ENCODE measurements around the gene GPC1. TPM values are rescaled to one million over a fixed set of nuclear protein-coding genes. Genes with fewer than 3 reads are reported as not detected.

The GPC1 gene
- total RNA-seq, 1 donor from 2014 or later = 252 TPM

DNA sequence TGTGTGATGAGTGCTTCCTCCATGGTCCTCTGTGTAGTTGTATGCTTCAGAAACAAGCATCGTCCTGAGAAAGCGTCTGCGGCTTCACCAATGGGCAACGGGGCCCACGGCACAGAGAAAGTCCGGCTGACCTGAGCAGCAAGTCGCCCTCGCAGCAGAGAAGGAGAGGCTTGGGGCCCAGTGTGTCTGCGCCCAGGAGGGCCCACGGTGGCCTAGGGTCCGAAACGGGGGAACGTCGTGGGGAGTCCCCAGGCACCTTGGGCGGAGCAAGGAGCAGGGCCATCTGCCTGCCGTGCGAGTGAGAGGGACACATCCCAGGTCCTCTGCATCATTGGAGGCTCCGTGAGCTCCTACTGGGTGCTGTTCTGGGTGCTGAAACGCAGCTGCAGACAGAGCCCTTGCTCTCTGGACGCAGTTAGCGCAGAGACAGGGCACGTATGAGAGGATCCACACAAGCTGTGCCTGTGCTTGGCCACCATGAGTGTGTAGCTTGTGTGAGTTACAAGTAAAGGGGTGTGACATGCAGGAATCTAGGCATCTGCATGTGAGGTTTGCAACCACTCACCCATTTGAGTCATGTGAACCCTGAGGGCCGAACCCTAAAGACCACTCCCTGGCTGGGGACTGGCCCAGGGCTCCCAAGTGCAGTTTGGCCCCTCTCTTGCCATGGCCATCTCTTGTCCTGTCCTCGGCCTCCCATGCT lies 10.6 kb downstream of the GPC1 start:
- Mint-ChIP-seq H3K36me3 (ENCODE audit: low read depth, unreplicated experiment) (no peaks in the 10 kb centered on the region), H3K4me3 (ENCODE audit: unreplicated experiment) (no peak overlapping the region), H3K27me3 (ENCODE audit: low read depth, unreplicated experiment) (no peaks in the 10 kb centered on the region), H3K4me1 (ENCODE audit: low read depth, unreplicated experiment) (peaks cover 17% of the 10 kb centered on the region), H3K9me3 (ENCODE audit: unreplicated experiment) (no peaks in the 10 kb centered on the region), H3K27ac (ENCODE audit: unreplicated experiment) (no peak overlapping the region)
- DNase-seq (ENCODE audit: low read depth) = no peak
- H3K27me3 ChIP-seq (ENCODE audit: insufficient read depth, low read length) = no peaks in the 10 kb centered on the region
- H3K79me2 ChIP-seq (ENCODE audit: insufficient read depth, low read length) = peaks cover 99% of the 10 kb centered on the region
- no peak overlapping the region for H3K4me2 ChIP-seq (ENCODE audit: low read length)
- no peak overlapping the region for H3K27ac ChIP-seq (ENCODE audit: low read depth, low read length)
- H3K36me3 ChIP-seq (ENCODE audit: insufficient read depth, low read length) = no peaks in the 10 kb centered on the region
- H3K4me3 ChIP-seq (ENCODE audit: insufficient read depth, low read depth, low read length) = no peak overlapping the region
- TF ChIP-seq, protein P1, sequence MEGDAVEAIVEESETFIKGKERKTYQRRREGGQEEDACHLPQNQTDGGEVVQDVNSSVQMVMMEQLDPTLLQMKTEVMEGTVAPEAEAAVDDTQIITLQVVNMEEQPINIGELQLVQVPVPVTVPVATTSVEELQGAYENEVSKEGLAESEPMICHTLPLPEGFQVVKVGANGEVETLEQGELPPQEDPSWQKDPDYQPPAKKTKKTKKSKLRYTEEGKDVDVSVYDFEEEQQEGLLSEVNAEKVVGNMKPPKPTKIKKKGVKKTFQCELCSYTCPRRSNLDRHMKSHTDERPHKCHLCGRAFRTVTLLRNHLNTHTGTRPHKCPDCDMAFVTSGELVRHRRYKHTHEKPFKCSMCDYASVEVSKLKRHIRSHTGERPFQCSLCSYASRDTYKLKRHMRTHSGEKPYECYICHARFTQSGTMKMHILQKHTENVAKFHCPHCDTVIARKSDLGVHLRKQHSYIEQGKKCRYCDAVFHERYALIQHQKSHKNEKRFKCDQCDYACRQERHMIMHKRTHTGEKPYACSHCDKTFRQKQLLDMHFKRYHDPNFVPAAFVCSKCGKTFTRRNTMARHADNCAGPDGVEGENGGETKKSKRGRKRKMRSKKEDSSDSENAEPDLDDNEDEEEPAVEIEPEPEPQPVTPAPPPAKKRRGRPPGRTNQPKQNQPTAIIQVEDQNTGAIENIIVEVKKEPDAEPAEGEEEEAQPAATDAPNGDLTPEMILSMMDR (IDR thresholded peaks at IDR 0.05; ENCODE audit: insufficient read depth, low read depth, low read length) = no peak
- TF ChIP-seq EZH2 (IDR thresholded peaks at IDR 0.05; ENCODE audit: insufficient read depth, low read length) = no peak
- peaks cover 100% of the 10 kb centered on the region for H4K20me1 ChIP-seq (ENCODE audit: insufficient read depth, low read length)
- H3K9me3 ChIP-seq (ENCODE audit: insufficient read depth, low read depth, low read length) = no peaks in the 10 kb centered on the region
- no peak overlapping the region for H2AFZ ChIP-seq (ENCODE audit: low read depth, low read length)
- no peak overlapping the region for H3K9ac ChIP-seq (ENCODE audit: low read length)
- peaks cover 24% of the 10 kb centered on the region for H3K4me1 ChIP-seq (ENCODE audit: insufficient read depth, low read length)
- FAIRE-seq = no peak

DNA sequence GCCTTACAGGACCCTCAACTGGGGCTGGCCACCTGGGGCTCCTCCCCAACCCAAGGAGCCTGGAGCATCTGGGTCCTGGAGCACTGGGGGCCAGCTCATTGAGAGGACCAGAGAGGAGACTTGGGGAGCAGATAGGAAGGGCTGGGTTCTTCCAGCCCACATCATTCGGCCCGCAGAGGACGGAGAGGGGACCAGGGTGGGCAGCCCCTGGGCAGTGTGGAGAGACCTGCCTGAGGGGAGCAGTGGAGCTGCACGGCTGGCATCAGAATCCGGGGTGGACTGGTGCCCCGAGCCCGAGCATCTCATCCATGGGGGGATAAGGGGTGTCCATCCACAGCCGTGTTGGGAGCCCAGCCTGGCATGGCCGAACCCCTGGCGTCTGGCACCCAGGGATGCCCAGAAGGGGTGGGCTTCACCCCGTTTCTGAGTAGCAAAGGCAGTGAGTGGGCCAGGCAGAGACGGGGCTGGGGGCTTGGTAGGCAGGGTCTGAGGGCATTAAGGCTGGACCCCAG lies 11.3 kb downstream of the GPC1 start:
- Histone ChIP-seq H3K27ac (ENCODE audit: low read depth, low read length) (no peak overlapping the region), H3K36me3 (ENCODE audit: insufficient read depth, low read length) (no peaks in the 10 kb centered on the region), H3K9ac (ENCODE audit: low read length) (no peak overlapping the region), H3K4me3 (ENCODE audit: insufficient read depth, low read depth, low read length) (no peak overlapping the region), H3K4me2 (ENCODE audit: low read length) (no peak overlapping the region), H3K27me3 (ENCODE audit: insufficient read depth, low read length) (no peaks in the 10 kb centered on the region), H4K20me1 (ENCODE audit: insufficient read depth, low read length) (peaks cover 100% of the 10 kb centered on the region), H3K4me1 (ENCODE audit: insufficient read depth, low read length) (peaks cover 30% of the 10 kb centered on the region), H3K79me2 (ENCODE audit: insufficient read depth, low read length) (peaks cover 99% of the 10 kb centered on the region), H3K9me3 (ENCODE audit: insufficient read depth, low read depth, low read length) (no peaks in the 10 kb centered on the region), H2AFZ (ENCODE audit: low read depth, low read length) (no peak overlapping the region)
- no peak for FAIRE-seq
- DNase-seq (ENCODE audit: low read depth) = no peak
- no peaks in the 10 kb centered on the region for H3K27me3 Mint-ChIP-seq (ENCODE audit: low read depth, unreplicated experiment)
- H3K4me3 Mint-ChIP-seq (ENCODE audit: unreplicated experiment) = no peak overlapping the region
- no peaks in the 10 kb centered on the region for H3K36me3 Mint-ChIP-seq (ENCODE audit: low read depth, unreplicated experiment)
- TF ChIP-seq EZH2 (IDR thresholded peaks at IDR 0.05; ENCODE audit: insufficient read depth, low read length) = no peak
- TF ChIP-seq, protein P1 (IDR thresholded peaks at IDR 0.05; ENCODE audit: insufficient read depth, low read depth, low read length) = no peak
- H3K4me1 Mint-ChIP-seq (ENCODE audit: low read depth, unreplicated experiment) = peaks cover 17% of the 10 kb centered on the region
- no peaks in the 10 kb centered on the region for H3K9me3 Mint-ChIP-seq (ENCODE audit: unreplicated experiment)
- peak overlapping the region; percentile 77 for H3K27ac Mint-ChIP-seq (ENCODE audit: unreplicated experiment)

DNA sequence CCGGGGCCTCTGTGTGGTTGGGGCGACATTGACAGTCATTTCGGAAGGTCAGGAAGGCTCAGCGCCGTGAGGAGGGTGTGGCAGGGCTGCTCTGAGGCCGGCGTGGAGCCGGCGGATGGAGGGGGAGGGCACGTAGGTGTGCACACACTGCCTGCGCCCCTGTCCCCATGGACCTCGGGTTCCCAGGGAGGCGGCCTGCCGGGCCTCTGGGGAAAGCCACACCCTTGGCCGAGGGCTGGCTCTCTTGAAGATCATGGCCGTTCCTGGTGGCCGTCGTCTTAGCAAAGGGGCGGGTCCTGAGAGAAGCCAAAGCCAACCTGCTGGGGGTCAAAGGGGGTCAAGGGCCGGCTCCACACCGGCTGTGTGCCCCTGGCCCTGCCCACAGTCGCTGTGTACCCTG lies 11.9 kb downstream of the GPC1 start:
- Mint-ChIP-seq H3K4me1 (ENCODE audit: low read depth, unreplicated experiment) (peaks cover 21% of the 10 kb centered on the region), H3K27me3 (ENCODE audit: low read depth, unreplicated experiment) (no peaks in the 10 kb centered on the region), H3K36me3 (ENCODE audit: low read depth, unreplicated experiment) (no peaks in the 10 kb centered on the region), H3K27ac (ENCODE audit: unreplicated experiment) (peak overlapping the region; percentile 77), H3K9me3 (ENCODE audit: unreplicated experiment) (no peaks in the 10 kb centered on the region), H3K4me3 (ENCODE audit: unreplicated experiment) (no peak overlapping the region)
- Histone ChIP-seq H3K4me3 (ENCODE audit: insufficient read depth, low read depth, low read length) (no peak overlapping the region), H3K4me1 (ENCODE audit: insufficient read depth, low read length) (peaks cover 36% of the 10 kb centered on the region), H4K20me1 (ENCODE audit: insufficient read depth, low read length) (peaks cover 100% of the 10 kb centered on the region), H2AFZ (ENCODE audit: low read depth, low read length) (no peak overlapping the region), H3K27ac (ENCODE audit: low read depth, low read length) (no peak overlapping the region), H3K36me3 (ENCODE audit: insufficient read depth, low read length) (no peaks in the 10 kb centered on the region), H3K79me2 (ENCODE audit: insufficient read depth, low read length) (peaks cover 99% of the 10 kb centered on the region), H3K27me3 (ENCODE audit: insufficient read depth, low read length) (no peaks in the 10 kb centered on the region), H3K4me2 (ENCODE audit: low read length) (no peak overlapping the region), H3K9ac (ENCODE audit: low read length) (no peak overlapping the region), H3K9me3 (ENCODE audit: insufficient read depth, low read depth, low read length) (no peaks in the 10 kb centered on the region)
- TF ChIP-seq, protein P1 (IDR thresholded peaks at IDR 0.05; ENCODE audit: insufficient read depth, low read depth, low read length) = no peak
- no peak for TF ChIP-seq EZH2 (IDR thresholded peaks at IDR 0.05; ENCODE audit: insufficient read depth, low read length)
- no peak for DNase-seq (ENCODE audit: low read depth)
- no peak for FAIRE-seq

All from astrocyte (in vitro differentiated cells and primary cell).